Fibroblast of lung (primary cell): ENCODE results near the gene SPRR1A. TPM values are rescaled to one million over a fixed set of nuclear protein-coding genes. Genes with fewer than 3 reads are reported as not detected.

Experiments used
- DNase-seq, 2 donors: peaks; one replicate each; pipeline versions ENCODE4 v3.0.0 to v3.0.0-alpha.2; 2010; ENCODE audit warnings: low read depth in 2 of 2
- H2AFZ ChIP-seq: 2 replicates; pipeline ENCODE4 v1.5.1; 2012; ENCODE audit warnings: low read length, control low read depth, inconsistent platforms
- H3K27ac ChIP-seq: 2 replicates; pipeline ENCODE4 v1.5.1; 2011; ENCODE audit warnings: low read length, control low read depth; ENCODE audit not compliant: insufficient read depth
- H3K27me3 ChIP-seq: 2 replicates; pipeline ENCODE4 v1.5.1; 2011; ENCODE audit warnings: mild to moderate bottlenecking, low read length; ENCODE audit not compliant: control insufficient read depth, insufficient read depth
- H3K36me3 ChIP-seq: 2 replicates; pipeline ENCODE4 v1.5.1; 2011; ENCODE audit warnings: low read length; ENCODE audit not compliant: control insufficient read depth, insufficient read depth
- H3K4me1 ChIP-seq: 2 replicates; pipeline ENCODE4 v1.5.1; 2011; ENCODE audit warnings: low read length; ENCODE audit not compliant: control insufficient read depth, insufficient read depth; ENCODE audit errors: extremely low read depth
- H3K4me2 ChIP-seq: 2 replicates; pipeline ENCODE4 v1.5.1; 2011; ENCODE audit warnings: low read length, control low read depth; ENCODE audit not compliant: insufficient read depth; ENCODE audit errors: extremely low read depth
- H3K4me3 ChIP-seq, 4 experiments: fragments of 200-600 bp in 1 of 4; sonication (generic) in 1 of 4; replicated peaks in 1 of 4; 2 replicates each; pipeline ENCODE4 v1.5.1; 2011 to 2016; ENCODE audit warnings: low read length in 4 of 4, low read depth in 3 of 4, mild to moderate bottlenecking in 3 of 4, control low read depth in 2 of 4, inconsistent platforms in 1 of 4, mixed read lengths in 1 of 4; ENCODE audit not compliant: insufficient read depth in 1 of 4; ENCODE audit errors: control extremely low read depth in 1 of 4
- H3K79me2 ChIP-seq: 2 replicates; pipeline ENCODE4 v1.5.1; 2012; ENCODE audit warnings: mild to moderate bottlenecking, low read length, inconsistent platforms; ENCODE audit not compliant: control insufficient read depth, insufficient read depth
- H3K9ac ChIP-seq: 2 replicates; pipeline ENCODE4 v1.5.1; 2011; ENCODE audit warnings: mild to moderate bottlenecking, low read length, control low read depth; ENCODE audit not compliant: insufficient read depth
- H3K9me3 ChIP-seq: 2 replicates; pipeline ENCODE4 v1.5.1; 2012; ENCODE audit warnings: low read depth, low read length; ENCODE audit not compliant: control insufficient read depth, insufficient read depth
- H4K20me1 ChIP-seq: 2 replicates; pipeline ENCODE4 v1.5.1; 2011; ENCODE audit warnings: low read length; ENCODE audit not compliant: control insufficient read depth, insufficient read depth; ENCODE audit errors: extremely low read depth
- EZH2 ChIP-seq: IDR thresholded peaks from 2 replicates; pipeline ENCODE4 v1.5.1; 2012; ENCODE audit warnings: low read length, control low read depth, mild to moderate bottlenecking; ENCODE audit errors: missing control alignments
- polyA plus RNA-seq, 2 donors: library from polyadenylated mRNA; depleted of rRNA in 1 of 2; stranded (reverse) in 1 of 2; unstranded in 1 of 2; fragments of >200 nt; gene quantifications; 2 replicates each; pipeline ENCODE4 v1.2.1, GENCODE V29; 2011 to 2012; ENCODE audit warnings: missing spikeins in 1 of 2
- total RNA-seq: library from RNA; depleted of rRNA; stranded (reverse); fragments of >200 nt; gene quantifications from 2 replicates; pipeline ENCODE4 v1.2.1, GENCODE V29; 2014
- TF ChIP-seq, protein P1 (sequence below), 2 donors: IDR thresholded peaks in 1 of 2; conservative IDR thresholded peaks in 1 of 2; 1 replicate in 1 of 2; 2 replicates in 1 of 2; pipeline ENCODE4 v1.5.1; 2011 to 2012; ENCODE audit warnings: low read length in 2 of 2, control low read depth in 1 of 2, inconsistent platforms in 1 of 2, low read depth in 1 of 2, mild to moderate bottlenecking in 1 of 2

SPRR1A gene
- total and polyA plus RNA-seq, 2 donors (not counting 1 experiment from before 2014, with no cell fraction given): not detected

DNA sequence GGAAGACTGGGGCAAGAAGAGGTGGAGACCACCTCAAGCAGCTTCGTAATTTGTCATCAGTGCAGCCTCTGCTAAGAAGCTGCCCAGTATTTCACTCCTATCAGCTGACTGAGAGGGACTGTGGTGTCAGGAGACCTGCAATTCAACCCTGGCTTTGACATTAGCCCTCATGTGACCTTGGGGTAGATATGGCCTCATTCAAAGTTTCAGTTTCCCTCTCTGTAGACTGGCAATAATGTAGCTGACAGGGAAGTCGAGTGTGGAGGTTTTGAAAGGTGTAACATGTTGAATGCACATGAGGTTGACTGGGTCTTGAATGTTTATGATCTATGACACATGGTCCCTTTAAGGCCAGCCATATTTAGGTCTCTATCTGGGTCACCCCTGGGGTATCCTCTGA lies 15.6 kb upstream of the SPRR1A start:
- no peak overlapping the region for H3K4me2 ChIP-seq
- no peak overlapping the region for H3K9ac ChIP-seq
- TF ChIP-seq, protein P1, sequence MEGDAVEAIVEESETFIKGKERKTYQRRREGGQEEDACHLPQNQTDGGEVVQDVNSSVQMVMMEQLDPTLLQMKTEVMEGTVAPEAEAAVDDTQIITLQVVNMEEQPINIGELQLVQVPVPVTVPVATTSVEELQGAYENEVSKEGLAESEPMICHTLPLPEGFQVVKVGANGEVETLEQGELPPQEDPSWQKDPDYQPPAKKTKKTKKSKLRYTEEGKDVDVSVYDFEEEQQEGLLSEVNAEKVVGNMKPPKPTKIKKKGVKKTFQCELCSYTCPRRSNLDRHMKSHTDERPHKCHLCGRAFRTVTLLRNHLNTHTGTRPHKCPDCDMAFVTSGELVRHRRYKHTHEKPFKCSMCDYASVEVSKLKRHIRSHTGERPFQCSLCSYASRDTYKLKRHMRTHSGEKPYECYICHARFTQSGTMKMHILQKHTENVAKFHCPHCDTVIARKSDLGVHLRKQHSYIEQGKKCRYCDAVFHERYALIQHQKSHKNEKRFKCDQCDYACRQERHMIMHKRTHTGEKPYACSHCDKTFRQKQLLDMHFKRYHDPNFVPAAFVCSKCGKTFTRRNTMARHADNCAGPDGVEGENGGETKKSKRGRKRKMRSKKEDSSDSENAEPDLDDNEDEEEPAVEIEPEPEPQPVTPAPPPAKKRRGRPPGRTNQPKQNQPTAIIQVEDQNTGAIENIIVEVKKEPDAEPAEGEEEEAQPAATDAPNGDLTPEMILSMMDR (conservative IDR thresholded peaks at IDR 0.05 in 1 of 2, IDR thresholded peaks at IDR 0.05 in 1 of 2; ENCODE audit: low read depth in 1 of 2, low read length in 2 of 2): no peak
- TF ChIP-seq EZH2: no peak
- H3K79me2 ChIP-seq: no peaks in the 10 kb centered on the region
- no peaks in the 10 kb centered on the region for H3K36me3 ChIP-seq
- no peak for DNase-seq
- no peak overlapping the region for H2AFZ ChIP-seq
- no peaks in the 10 kb centered on the region for H3K4me1 ChIP-seq
- H4K20me1 ChIP-seq: no peaks in the 10 kb centered on the region
- no peaks in the 10 kb centered on the region for H3K27me3 ChIP-seq
- no peaks in the 10 kb centered on the region for H3K9me3 ChIP-seq
- H3K27ac ChIP-seq: no peak overlapping the region
- H3K4me3 ChIP-seq: no peak overlapping the region

DNA sequence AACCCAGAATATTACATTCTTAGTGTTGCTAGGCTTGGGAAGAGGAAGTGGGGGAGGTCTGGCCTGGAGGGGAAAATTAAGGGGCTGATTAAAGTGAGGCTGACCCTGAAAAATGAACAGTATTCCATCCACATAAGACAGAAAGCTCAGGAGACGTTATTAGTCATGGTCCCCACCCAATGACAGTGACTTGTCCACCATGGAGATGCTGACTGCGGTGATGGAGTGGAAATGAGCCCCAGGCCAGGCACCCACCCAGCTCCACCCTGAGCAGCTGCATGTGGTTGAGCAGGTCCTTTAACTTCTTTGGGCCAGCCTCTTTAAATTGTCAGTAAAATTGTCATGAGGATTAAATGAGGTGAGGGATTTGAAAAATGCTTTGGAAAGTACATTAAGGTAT lies 14.8 kb upstream of the SPRR1A start:
- H4K20me1 ChIP-seq: no peaks in the 10 kb centered on the region
- H3K4me3 ChIP-seq: no peak overlapping the region
- no peak overlapping the region for H3K4me2 ChIP-seq
- DNase-seq: no peak
- no peak overlapping the region for H3K9ac ChIP-seq
- H2AFZ ChIP-seq: no peak overlapping the region
- H3K27me3 ChIP-seq: no peaks in the 10 kb centered on the region
- H3K9me3 ChIP-seq: no peaks in the 10 kb centered on the region
- TF ChIP-seq EZH2: no peak
- TF ChIP-seq, protein P1 (conservative IDR thresholded peaks at IDR 0.05 in 1 of 2, IDR thresholded peaks at IDR 0.05 in 1 of 2; ENCODE audit: low read depth in 1 of 2, low read length in 2 of 2): no peak
- no peak overlapping the region for H3K27ac ChIP-seq
- no peaks in the 10 kb centered on the region for H3K4me1 ChIP-seq
- H3K36me3 ChIP-seq: no peaks in the 10 kb centered on the region
- H3K79me2 ChIP-seq: no peaks in the 10 kb centered on the region

DNA sequence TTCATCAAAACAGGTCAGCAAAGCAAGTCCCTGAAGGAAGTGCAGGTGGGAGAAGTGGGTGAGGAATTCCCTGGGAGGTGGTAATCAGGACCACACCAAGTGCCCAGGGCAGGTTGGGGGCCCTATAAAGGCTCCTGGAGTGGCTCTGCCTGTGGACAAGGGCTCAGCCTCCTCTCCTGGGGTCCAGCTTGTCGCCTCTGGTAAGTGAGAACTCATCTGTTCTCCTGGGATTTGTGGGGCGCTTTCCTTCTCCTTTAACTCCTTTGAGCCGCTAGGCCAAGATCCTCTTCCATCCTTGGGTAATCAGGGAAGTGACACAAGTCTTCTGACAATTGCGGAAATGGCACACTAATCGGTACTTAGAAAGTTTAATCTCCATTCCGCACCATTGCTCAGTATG lies 13.4 kb upstream of the SPRR1A start, which contains the start of gene SPRR4:
Gene SPRR4, plus strand, starts transcription at position 154 of the 400 bp plus-strand sequence. CDS start 1,243 bp downstream, outside the sequence.
- no peaks in the 10 kb centered on the region for H3K4me1 ChIP-seq
- H3K9me3 ChIP-seq: no peaks in the 10 kb centered on the region
- H2AFZ ChIP-seq: no peak within 1 kb of the TSS
- no peaks in the 10 kb centered on the region for H4K20me1 ChIP-seq
- no peak within 1 kb of the TSS for H3K4me3 ChIP-seq
- no peaks in the 10 kb centered on the region for H3K27me3 ChIP-seq
- no peak within 1 kb of the TSS for H3K4me2 ChIP-seq
- H3K36me3 ChIP-seq: no peaks in the 10 kb centered on the region
- H3K27ac ChIP-seq: no peak within 1 kb of the TSS
- DNase-seq: no peak
- no peaks in the 10 kb centered on the region for H3K79me2 ChIP-seq
- TF ChIP-seq, protein P1 (conservative IDR thresholded peaks at IDR 0.05 in 1 of 2, IDR thresholded peaks at IDR 0.05 in 1 of 2; ENCODE audit: low read depth in 1 of 2, low read length in 2 of 2): no peak
- TF ChIP-seq EZH2: no peak
- no peak within 1 kb of the TSS for H3K9ac ChIP-seq
